Esophagus squamous epithelium (tissue), 4 donors: ENCODE results near the gene CHMP3.

Source experiments
- CTCF ChIP-seq, 6 experiments: fragments of 450-650 bp in 4 of 6; fragments of 200-600 bp in 2 of 6; sonication (generic) in 2 of 6; IDR thresholded peaks; one replicate each; pipeline ENCODE4 v1.5.1; 2016 to 2019; ENCODE audit warnings: antibody characterized with exemption in 6 of 6, mild to moderate bottlenecking in 4 of 6, moderate library complexity in 4 of 6
- POLR2A ChIP-seq, 4 donors: fragments of 450-650 bp; IDR thresholded peaks; one replicate each; pipeline ENCODE4 v1.6.1; 2017; ENCODE audit warnings: antibody characterized with exemption in 4 of 4, mild to moderate bottlenecking in 4 of 4, moderate library complexity in 3 of 4

- TF ChIP-seq POLR2A (IDR thresholded peaks at IDR 0.05) (no peak), CTCF (IDR thresholded peaks at IDR 0.05) (no peak)
Measured at GRCh38 chr2:86510436-86510933, 52.8 kb downstream of the CHMP3 start.
